DMS53 treated with DMSO at 0.1 percent for 48 hours (cell line): ENCODE results near the gene FAM83B.
"Not testable (repeated sequence)": the region's sequence is repeated elsewhere in the genome, so short reads cannot be mapped to it uniquely, and the experiment has no call there.

Experiments
- DNase-seq: peaks from one replicate; lab custom pipeline; 2025; ENCODE audit not compliant: unreplicated experiment; lab: John Stamatoyannopoulos, UW

Gene FAM83B, protein sequence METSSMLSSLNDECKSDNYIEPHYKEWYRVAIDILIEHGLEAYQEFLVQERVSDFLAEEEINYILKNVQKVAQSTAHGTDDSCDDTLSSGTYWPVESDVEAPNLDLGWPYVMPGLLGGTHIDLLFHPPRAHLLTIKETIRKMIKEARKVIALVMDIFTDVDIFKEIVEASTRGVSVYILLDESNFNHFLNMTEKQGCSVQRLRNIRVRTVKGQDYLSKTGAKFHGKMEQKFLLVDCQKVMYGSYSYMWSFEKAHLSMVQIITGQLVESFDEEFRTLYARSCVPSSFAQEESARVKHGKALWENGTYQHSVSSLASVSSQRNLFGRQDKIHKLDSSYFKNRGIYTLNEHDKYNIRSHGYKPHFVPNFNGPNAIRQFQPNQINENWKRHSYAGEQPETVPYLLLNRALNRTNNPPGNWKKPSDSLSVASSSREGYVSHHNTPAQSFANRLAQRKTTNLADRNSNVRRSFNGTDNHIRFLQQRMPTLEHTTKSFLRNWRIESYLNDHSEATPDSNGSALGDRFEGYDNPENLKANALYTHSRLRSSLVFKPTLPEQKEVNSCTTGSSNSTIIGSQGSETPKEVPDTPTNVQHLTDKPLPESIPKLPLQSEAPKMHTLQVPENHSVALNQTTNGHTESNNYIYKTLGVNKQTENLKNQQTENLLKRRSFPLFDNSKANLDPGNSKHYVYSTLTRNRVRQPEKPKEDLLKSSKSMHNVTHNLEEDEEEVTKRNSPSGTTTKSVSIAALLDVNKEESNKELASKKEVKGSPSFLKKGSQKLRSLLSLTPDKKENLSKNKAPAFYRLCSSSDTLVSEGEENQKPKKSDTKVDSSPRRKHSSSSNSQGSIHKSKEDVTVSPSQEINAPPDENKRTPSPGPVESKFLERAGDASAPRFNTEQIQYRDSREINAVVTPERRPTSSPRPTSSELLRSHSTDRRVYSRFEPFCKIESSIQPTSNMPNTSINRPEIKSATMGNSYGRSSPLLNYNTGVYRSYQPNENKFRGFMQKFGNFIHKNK

DNA sequence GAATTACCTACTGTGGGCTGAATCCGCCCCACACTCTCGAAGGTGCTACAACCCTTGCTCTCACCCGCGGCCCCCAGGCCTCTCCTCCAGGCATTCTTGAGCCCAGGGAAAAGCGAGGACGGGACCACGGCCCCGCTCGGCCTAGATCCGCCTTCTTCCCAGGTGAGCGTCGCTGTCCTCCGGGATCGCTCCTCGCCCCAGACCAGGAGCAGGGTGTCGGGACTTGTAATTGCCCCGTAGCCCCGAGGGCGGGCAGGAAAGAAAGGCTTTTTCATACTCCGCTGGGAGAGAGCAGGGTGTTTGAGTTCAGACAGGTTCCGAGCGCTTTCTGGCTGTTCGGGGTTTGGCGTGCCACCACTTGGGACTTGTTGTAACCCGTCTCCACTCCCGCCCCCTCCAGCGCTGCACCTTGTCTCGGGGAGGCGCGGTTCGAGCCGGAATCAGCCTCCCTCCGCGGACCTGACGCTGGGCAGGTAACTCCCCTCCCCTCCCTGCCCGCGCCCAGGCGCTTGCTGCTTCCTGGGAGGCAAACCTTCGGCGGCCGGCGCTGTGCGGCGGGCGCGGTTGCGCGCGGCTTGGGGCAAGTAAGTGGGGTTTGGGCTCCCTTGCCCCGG, at the start of gene FAM83B:
Gene FAM83B (plus strand): TSS at position 529 of the 614 bp plus-strand sequence. CDS start 23,476 bp downstream, outside the sequence.
- DNase-seq: peak; percentile 29

DNA sequence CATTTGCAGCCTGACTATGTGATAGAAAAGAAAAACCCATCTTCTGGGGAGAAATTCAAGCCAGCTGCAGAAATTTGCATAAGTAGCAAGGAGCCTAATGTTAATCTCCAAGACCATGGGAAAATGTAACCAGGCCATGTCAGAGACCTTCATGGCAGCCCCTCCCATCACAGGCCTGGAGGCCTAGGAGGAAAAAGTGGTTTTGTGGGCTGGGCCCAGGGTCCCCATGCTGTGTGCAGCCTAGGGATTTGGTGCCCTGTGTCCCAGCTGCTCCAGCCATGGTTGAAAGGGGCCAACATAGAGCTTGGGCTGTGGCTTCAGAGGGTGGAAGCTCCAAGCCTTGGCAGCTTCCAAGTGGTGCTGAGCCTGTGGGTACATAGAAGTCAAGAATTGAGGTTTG, 49.7 kb upstream of the FAM83B start:
- DNase-seq: not testable (repeated sequence)

DNA sequence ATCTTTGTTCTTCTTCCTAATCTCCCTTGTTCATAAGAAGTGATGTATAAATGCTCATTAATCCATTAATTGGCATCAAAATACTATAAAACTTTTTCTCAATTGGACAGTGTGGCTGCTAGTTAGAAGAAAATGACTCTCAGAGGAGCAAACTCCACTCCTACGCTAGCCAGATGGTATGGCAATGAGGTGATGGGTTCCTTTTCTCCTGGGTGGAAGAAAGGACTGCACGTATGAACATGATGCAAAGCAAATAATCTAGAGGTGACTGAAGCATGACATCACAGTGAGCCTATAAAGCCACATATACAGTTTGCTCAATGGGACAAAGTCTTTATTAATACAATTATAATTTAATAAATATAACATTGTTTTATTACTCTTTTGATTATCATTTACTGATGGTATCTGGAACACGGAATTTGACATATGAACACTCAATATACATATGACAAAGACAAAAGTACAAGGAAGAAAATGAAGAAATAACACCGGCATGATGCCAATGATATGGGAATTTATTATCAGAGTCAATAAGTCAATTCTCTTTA, 46.4 kb upstream of the FAM83B start:
- no peak for DNase-seq

DNA sequence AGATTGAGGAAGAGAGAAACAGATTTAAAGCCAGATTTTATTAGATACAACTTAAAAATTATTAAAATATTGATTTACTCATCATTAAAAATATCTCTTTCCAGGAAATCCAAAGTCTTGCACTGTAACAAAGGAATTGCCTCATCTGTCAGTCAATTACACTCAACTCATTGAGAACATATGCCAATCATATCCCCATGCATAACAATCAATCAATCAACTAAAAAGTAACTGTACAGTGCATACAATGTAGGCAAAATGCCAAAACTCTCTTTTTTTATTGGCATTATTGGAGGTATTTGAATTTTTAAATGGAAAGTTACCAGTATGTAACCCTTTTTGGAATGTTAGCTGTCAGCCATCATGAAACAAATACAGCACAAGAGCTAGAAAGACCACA, 45.3 kb upstream of the FAM83B start:
- DNase-seq: no peak

DNA sequence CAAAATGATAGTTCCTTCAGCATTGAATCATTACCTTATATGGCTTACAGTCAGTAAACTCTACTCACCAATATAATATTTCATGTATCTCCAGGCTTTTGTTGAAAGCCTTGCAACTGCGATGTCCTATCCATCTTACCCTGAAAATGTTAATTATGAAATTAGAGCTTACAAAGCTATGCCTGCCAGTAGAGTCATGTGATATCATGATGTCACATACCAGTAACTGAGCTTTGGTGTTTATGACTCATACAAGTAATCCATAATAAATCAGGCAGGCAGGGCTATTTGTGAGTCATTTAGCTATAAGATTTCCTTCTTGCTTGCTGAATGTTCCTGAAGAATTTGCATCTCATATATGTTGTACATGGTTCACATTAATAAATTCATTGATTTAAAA, 44.9 kb upstream of the FAM83B start:
- DNase-seq: peak; percentile 49

DNA sequence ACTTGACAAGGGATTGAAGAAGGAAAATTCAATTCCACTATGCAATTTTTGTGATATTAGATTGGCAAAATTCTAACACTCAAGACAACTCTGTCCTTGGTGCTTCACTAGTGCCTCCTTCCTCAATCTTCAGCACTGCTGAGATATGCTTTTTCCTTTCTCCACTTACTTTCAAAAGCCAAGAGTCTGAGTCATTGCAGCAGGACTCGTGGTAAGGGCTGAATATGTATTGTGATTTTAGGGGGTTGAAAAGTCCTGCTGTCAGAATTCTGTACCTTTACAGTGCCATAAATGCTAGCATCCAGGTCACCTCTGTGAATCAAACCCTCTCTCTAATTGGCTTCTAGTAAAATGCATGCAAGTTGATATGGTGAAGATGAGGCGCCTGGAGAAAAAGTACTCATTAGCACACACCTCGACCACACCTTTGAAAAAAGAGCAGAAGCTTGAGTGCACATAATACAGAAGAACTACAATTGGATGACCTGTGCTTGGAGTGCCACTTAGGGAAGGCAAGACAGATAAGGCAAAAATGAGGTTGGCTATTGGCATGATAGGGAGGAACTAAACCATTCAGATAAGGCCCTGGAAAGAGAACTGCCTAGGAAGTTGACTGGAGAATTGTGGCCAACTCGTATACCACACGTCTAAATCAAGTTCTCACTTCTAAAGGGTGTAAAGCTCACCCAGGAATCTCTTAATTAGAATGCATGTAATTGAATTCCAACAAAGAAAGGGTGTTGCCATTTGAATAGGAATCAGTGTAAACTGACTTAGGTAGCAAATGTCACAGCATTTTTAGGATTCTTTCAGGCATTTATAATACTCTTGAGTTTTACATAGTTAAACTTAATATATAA, 43.6 kb upstream of the FAM83B start:
- no peak for DNase-seq

DNA sequence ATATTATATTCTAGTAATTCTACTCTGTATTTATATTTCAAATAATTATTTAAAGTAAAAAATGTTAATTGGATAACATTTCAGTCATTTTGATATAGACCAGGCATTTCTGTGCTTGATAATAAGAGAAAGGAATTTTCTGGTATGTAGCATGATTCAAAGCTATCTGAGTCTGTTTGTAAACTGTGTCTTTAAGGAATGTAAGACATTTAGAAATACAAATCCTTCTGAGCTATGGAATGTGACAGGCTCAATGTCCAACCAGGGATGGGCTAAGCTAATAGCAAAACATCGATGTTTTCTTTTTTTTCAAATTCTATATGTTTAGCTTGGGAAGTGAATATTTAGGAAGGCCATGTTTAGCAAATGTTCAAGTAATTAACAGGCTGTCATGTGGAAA, 41.5 kb upstream of the FAM83B start:
- DNase-seq: no peak

DNA sequence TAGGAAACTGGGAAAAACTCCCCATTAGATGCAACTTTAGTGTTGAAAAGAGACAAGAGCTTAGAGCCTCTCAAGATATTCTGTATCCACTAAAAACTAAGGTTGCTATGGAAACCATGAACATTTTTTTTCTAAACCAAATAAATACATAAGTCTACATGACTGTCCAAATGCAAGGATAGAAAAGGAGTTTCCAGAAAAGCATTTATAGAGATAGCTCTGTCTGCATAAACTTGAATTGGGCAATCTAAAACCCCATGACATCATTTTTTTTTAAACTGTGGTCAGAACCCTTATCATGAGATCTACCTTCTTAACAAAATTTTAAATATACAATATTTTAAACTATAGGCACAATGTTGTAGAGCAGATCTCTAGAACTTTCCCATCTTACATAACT, 36.4 kb upstream of the FAM83B start:
- no peak for DNase-seq

DNA sequence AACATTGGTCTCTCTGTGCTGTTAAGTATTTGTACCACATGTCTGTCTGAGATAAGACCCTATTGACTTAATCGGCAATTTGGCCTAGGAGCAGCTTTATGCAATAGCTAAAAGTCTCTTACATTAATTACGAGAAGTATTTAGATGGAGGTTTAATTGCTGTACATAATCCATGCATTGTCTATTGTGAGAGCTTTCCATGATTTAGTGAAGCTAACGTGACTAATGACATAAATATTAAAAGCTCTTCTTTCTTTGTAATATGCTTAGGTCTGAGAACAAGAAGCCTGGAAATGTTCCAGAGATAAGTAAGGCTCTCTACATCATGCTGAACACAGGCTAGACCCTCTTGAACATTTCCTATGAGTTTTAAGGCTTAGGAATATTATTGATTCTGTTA, 32.7 kb upstream of the FAM83B start:
- DNase-seq: no peak

DNA sequence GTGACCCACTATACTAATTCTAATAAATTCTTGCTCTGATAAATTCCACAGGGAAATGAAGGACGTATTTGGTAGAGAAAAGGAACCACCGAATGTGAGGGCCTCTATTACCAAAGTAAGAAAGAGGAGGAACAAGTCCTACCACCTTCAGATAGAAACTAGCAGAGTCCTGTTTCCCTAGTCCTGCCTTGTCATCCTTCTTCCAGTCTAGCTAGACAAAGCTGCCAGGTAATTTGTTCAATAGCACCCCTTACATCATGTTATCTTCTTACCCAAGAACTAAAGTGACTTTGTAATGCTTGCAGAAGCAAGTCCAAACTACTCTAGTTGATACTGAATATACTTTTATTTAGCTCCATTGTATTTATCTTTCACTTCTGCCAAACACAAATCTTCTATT, 29.3 kb upstream of the FAM83B start:
- DNase-seq: no peak

DNA sequence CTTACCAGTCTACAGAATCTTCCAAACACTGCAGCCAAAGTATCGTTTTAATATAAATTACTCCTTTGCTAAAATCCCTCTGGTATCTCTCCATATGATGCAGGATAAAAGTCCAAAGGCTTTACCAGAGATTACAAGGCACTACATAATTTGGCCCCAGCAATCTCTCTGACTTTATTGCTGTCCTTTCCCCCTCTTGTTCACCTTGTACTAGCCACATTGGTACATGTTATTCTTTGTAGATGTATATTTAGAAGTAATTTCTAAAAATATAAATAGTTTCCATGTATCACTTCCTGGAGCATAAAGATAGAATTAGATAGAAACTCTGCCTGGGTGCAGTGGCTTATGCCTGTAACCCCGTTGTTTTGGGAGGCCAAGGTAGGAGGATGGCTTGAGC, 28.7 kb upstream of the FAM83B start:
- no peak for DNase-seq

DNA sequence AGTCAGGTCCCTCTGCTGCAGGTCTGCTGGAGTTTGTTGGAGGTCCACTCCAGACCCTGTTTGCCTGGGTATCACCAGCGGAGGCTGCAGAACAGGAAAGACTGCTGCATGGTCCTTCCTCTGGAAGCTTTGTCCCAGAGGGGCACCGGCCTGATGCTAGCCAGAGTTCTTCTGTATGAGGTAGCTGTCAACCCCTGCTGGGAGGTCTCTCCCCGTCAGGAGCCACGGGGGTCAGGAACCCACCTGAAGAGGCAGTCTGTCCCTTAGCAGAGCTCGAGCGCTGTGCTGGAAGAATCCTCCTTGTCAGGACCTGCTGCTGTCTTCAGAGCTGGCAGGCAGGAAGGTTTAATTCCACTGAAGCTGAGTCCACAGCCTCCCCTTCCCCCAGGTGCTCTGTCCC, 22.3 kb upstream of the FAM83B start:
- DNase-seq: not testable (repeated sequence)

DNA sequence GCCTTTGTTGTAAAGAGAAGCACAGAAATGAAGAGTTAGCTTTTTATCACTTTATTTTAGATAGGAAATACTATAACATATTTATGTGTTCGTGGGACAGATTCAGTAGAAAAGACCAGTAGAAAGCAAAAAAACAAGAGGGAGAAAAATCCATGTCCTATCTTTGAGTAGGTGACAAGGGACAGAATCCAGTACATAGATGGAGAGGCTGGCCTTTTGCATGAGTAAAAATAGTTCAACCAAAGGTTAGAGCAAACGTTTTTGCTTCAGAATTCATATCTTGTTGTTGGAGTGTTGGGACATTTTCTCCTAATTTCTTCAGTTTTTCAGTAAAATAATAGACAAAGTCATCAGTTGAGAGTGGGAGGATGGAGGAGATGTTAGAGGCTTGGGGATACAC, 19.6 kb upstream of the FAM83B start:
- DNase-seq: no peak

DNA sequence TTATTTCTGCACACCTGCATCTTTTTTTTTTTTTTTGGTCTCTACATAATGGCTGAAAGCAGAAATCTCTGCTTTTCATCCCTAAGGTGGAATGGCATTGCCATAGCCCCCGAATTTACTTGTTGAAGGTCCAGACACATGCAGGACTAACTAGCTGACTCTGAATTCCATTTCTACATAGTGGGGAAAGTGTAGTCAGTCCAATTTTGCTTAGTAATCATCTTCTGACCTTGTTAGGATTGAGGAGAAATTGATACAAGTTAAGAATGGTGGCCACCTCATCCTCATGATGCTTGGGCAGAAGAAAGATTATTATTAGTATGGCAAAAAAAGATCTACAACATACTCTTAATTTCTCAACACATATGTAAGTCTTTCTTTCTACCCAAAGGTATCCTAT, 16.4 kb upstream of the FAM83B start:
- no peak for DNase-seq

DNA sequence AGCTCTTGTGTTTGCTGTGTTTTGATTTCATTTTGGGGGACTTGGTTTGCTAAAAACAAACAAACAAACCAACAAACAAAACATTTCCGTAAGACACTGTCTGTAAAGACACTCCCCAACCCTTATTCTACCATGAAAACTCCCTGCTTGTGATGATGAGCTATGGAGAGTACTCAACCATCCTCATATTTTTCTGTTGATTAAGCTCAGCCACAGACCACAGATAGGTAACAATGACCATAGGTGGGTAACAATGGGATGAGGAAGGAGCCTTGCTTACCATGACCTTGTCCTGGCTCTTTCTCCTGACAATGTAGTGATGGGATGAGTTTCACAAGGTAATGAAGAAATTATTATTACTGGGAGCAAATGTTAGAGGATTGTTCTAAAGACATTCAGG, 11.4 kb upstream of the FAM83B start:
- no peak for DNase-seq

DNA sequence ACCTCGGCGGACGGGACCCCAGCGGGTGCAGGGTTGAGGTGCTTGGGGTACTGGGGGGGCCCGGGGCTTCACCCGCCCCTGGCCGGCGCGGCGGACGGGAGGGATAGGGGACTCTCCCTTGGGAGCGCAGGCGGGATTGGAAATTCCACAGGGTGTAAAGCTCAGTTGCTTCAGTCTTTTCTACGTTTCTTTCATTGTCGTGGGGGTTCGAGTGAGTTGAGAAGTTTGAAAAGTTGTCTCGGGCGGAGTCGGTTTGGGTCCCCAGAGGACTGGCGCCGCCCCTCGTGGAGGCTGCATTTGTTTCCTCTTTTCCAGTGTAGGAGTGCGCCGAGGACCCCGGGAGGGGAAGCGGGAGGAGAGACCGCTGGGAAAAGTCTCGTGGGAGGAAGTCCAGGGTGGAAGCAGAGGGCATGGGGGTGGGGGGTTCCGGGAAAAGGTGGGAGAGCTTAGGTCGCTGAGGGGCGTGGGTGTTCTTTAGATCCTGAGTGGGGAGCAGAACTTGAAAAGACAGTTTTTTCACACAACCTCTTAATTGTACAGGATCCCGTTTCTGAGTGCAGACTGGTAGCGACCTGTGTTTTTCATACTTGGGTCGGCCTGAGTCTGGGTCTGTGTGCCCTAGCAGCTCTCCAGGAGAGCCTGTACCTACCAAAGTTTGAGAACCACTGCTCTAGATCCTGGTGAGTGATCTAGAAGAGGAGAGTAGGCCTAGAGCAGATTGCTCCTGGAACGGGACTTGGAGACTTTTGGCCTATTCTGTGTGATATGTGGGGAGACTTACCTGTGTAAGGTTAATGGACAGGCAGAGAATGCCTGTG, 495 bp downstream of the FAM83B start:
- DNase-seq: no peak

DNA sequence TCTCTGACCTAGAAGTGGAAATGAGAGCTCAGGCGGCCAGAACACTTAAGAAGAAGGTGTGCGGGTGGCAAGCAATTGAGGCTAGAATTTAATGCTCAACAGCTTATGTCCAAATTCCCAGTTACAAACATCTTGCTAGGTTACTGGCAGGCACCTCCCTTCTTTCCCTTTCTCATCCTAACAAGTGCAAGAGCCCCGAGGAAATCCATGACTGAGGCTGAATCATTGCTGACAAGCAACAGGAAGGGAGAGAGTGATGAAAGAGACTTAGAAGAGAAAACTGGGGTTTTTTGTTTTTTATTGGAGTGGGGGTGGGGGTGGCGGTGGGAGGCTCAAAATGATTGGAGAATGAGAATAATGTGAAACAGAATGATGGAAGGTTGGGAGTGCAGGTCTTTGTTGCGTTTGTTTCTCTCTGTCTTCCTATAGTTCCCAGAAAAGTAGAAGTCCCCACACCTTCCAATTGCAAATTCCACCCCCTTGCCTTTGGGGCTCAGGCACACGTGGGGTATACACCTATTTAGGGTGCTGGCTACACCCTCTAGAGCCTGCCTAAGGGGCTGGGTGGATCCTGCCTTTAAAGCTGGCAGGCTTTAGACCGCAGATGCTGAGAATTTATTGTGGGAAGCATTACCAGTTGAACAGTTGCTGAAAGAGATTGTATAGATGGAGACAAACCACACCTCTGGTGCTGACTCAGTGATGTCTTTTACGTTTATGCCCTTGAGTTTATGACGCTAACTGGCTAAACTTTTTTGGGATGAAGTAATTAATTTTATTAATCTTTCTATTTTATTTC, 1.4 kb downstream of the FAM83B start:
- no peak for DNase-seq

DNA sequence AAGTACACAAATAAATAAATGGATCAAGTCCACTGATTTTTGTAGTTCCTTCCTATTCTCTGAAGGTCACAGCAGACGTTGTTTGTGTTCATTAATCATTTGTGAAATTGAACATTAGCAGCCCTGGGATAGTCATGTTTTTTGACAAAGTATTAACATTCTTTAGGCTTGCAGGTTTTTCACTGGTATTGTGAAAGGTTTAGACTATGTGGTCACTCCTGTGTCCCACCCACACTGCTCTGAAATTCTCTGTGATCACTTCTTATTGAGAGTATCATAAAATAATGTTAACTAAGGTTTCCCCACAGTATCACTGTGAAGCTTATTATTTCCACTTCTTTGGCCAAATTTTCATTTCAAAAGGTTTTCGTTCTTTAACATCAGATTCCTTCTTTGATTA, 3.5 kb downstream of the FAM83B start:
- DNase-seq: no peak

DNA sequence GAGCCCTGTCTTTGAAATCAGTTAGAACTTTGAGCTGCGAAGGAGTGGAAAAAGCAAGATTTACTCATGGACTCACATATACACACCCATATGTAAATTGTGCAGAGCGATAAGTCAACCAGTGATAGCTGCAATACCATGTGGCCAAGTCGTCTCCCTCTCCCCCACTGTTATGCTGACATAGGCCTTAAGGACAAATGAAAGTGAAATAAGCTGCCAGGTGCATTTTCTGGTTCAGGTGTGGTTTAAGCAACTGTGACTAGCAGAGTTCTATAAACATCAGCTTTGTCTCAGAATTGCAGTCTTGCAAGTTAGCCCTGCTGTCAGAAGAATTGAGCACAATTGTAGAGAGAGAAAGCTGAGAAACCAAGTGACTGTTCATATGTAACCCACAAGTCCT, 9.6 kb downstream of the FAM83B start:
- DNase-seq: peak; percentile 37
